HepG2 (cell line): ENCODE results near the gene HES1. TPM values are rescaled to one million over a fixed set of nuclear protein-coding genes. Genes with fewer than 3 reads are reported as not detected.

Experiments
- CBFB ChIP-seq: sonication (generic); formaldehyde crosslinking; IDR thresholded peaks from 2 replicates; pipeline ENCODE4 v1.4.0; 2020; ENCODE audit warnings: missing genetic modification reagents
- MED13 ChIP-seq: sonication (generic); formaldehyde crosslinking; IDR thresholded peaks from 2 replicates; pipeline ENCODE4 v1.5.0; 2020; ENCODE audit warnings: missing genetic modification reagents
- NFIB ChIP-seq: sonication (generic); formaldehyde crosslinking; IDR thresholded peaks from 2 replicates; pipeline ENCODE4 v1.9.0; 2021; ENCODE audit warnings: missing genetic modification reagents, mild to moderate bottlenecking, borderline replicate concordance
- NR1H2 ChIP-seq: sonication (generic); formaldehyde crosslinking; IDR thresholded peaks from 2 replicates; pipeline ENCODE4 v1.8.1; 2022; ENCODE audit warnings: low read depth, missing genetic modification reagents, borderline replicate concordance
- SMYD3 ChIP-seq: sonication (generic); formaldehyde crosslinking; IDR thresholded peaks from 2 replicates; pipeline ENCODE4 v1.8.1; 2023; ENCODE audit warnings: mild to moderate bottlenecking, missing genetic modification reagents
- STAT5B ChIP-seq: sonication (generic); formaldehyde crosslinking; IDR thresholded peaks from 2 replicates; pipeline ENCODE4 v1.4.0; 2020; ENCODE audit warnings: missing genetic modification reagents
- ZNF12 ChIP-seq: sonication (generic); formaldehyde crosslinking; IDR thresholded peaks from 2 replicates; pipeline ENCODE4 v1.5.0; 2020; ENCODE audit warnings: missing genetic modification reagents
- ZNF709 ChIP-seq: sonication (generic); formaldehyde crosslinking; IDR thresholded peaks from 2 replicates; pipeline ENCODE4 v1.5.0; 2020; ENCODE audit warnings: mild to moderate bottlenecking, missing genetic modification reagents
- polyA plus RNA-seq, 8 experiments: library from polyadenylated mRNA; depleted of rRNA in 3 of 8; stranded (reverse) in 7 of 8; unstranded in 1 of 8; fragments of >200 nt; fragmentation: Illumina TruSeq in 4 of 8; extraction: Trizol in 4 of 8; gene quantifications; 2 replicates each; pipeline versions ENCODE4 v1.2.1 to v1.2.3, GENCODE V29; 2011 to 2016; ENCODE audit warnings: low read depth in 4 of 8, missing spikeins in 1 of 8, mixed read lengths in 1 of 8; ENCODE audit not compliant: insufficient read depth in 1 of 8
- total RNA-seq, 5 experiments: library from RNA; depleted of rRNA; stranded (reverse); fragments of >200 nt; fragmentation: Illumina TruSeq; extraction: Trizol; gene quantifications; 2 replicates each; pipeline ENCODE4 v1.2.3, GENCODE V29; 2016; ENCODE audit warnings: low read depth in 1 of 5
- TF ChIP-seq, protein P1 (sequence below): sonication (generic); formaldehyde crosslinking; IDR thresholded peaks from 2 replicates; pipeline ENCODE4 v1.4.0; 2020; ENCODE audit warnings: missing genetic modification reagents, borderline replicate concordance
- TF ChIP-seq, protein P2 (sequence below): sonication (generic); formaldehyde crosslinking; IDR thresholded peaks from 2 replicates; pipeline ENCODE4 v1.5.1; 2020; ENCODE audit warnings: mild to moderate bottlenecking, missing genetic modification reagents, borderline replicate concordance
- TF ChIP-seq, protein P3 (sequence below): sonication (generic); formaldehyde crosslinking; IDR thresholded peaks from 2 replicates; pipeline ENCODE4 v1.8.1; 2023; ENCODE audit warnings: missing genetic modification reagents, mild to moderate bottlenecking, borderline replicate concordance
- TF ChIP-seq, protein P4 (sequence below): sonication (generic); formaldehyde crosslinking; IDR thresholded peaks from 2 replicates; pipeline ENCODE4 v1.5.0; 2020; ENCODE audit warnings: missing genetic modification reagents
- TF ChIP-seq, protein P5 (sequence below): sonication (generic); formaldehyde crosslinking; IDR thresholded peaks from 2 replicates; pipeline ENCODE4 v1.8.0; 2022; ENCODE audit warnings: missing genetic modification reagents, mild to moderate bottlenecking, moderate library complexity, borderline replicate concordance
- TF ChIP-seq, protein P6 (sequence below): sonication (generic); formaldehyde crosslinking; IDR thresholded peaks from 2 replicates; pipeline ENCODE4 v1.4.0; 2020; ENCODE audit warnings: missing genetic modification reagents, borderline replicate concordance

HES1 gene
- total and polyA plus RNA-seq, 2 of the 13 experiments (the other 11 are each of a cell fraction or from before 2014, with no cell fraction given) = 15.4 to 19.8 TPM

DNA sequence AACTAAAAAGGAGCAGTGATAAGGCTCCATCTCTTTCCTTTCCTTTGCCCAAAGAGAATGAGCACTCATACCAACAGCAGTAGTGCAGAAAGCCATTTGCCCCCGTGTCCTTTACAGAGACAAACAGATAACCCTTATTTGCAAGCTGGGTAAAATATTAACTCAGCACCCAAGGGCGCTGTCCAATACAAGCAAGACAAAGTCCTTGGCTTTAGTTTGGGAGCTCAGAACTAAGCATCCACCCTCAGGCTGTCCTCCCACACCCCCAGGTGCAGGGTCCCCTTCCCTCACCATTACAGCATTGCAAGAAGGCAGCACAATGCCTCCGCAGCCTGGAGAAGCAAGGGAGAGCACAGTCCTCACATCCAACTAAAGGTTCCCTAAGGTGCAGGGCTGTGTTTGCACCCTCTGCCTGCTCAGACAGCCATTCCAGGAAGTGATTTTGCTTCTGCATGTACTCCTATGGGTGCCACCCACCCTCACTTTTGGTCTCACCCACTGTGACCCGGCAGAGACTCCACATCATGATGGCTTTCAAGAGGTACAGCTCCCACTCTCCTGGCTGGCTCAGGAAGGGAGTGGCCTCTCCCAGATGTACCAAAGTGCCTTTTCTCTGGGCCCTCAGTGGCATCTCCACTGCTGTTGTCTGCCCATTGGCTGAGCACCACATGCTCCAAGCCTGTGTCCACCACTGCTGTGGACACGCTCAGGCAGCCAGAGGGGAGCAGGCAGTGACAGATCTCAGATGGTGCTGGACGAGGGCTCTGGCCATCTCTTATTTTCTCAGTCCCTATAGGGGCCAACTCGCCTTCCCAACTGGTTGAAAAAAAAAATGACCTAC lies 34.1 kb upstream of the HES1 start (continued):
- TF ChIP-seq, protein P1, sequence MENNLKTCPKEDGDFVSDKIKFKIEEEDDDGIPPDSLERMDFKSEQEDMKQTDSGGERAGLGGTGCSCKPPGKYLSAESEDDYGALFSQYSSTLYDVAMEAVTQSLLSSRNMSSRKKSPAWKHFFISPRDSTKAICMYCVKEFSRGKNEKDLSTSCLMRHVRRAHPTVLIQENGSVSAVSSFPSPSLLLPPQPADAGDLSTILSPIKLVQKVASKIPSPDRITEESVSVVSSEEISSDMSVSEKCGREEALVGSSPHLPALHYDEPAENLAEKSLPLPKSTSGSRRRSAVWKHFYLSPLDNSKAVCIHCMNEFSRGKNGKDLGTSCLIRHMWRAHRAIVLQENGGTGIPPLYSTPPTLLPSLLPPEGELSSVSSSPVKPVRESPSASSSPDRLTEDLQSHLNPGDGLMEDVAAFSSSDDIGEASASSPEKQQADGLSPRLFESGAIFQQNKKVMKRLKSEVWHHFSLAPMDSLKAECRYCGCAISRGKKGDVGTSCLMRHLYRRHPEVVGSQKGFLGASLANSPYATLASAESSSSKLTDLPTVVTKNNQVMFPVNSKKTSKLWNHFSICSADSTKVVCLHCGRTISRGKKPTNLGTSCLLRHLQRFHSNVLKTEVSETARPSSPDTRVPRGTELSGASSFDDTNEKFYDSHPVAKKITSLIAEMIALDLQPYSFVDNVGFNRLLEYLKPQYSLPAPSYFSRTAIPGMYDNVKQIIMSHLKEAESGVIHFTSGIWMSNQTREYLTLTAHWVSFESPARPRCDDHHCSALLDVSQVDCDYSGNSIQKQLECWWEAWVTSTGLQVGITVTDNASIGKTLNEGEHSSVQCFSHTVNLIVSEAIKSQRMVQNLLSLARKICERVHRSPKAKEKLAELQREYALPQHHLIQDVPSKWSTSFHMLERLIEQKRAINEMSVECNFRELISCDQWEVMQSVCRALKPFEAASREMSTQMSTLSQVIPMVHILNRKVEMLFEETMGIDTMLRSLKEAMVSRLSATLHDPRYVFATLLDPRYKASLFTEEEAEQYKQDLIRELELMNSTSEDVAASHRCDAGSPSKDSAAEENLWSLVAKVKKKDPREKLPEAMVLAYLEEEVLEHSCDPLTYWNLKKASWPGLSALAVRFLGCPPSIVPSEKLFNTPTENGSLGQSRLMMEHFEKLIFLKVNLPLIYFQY (CRISPR knock-in tag) = peak; percentile 69; the same call in 1 of the 2 replicates
- TF ChIP-seq ZNF709 (CRISPR knock-in tag) (no peak), MED13 (0 out of 2 replicates have a peak, but pooled peaks have one; percentile 10), CBFB (no peak; the same call in 1 of the 2 replicates), NFIB (CRISPR knock-in tag) (no peak), SMYD3 (no peak), ZNF12 (peak; percentile 80), NR1H2 (no peak; the same call in 1 of the 2 replicates), STAT5B (CRISPR knock-in tag) (no peak)
- TF ChIP-seq, protein P2, sequence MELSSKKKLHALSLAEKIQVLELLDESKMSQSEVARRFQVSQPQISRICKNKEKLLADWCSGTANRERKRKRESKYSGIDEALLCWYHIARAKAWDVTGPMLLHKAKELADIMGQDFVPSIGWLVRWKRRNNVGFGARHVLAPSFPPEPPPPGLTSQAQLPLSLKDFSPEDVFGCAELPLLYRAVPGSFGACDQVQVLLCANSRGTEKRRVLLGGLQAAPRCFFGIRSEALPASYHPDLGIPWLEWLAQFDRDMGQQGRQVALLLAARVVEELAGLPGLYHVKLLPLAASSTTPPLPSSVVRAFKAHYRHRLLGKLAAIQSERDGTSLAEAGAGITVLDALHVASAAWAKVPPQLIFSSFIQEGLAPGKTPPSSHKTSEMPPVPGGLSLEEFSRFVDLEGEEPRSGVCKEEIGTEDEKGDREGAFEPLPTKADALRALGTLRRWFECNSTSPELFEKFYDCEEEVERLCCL = no peak
- TF ChIP-seq, protein P3, sequence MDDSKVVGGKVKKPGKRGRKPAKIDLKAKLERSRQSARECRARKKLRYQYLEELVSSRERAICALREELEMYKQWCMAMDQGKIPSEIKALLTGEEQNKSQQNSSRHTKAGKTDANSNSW (CRISPR knock-in tag) = no peak
- TF ChIP-seq, protein P4, sequence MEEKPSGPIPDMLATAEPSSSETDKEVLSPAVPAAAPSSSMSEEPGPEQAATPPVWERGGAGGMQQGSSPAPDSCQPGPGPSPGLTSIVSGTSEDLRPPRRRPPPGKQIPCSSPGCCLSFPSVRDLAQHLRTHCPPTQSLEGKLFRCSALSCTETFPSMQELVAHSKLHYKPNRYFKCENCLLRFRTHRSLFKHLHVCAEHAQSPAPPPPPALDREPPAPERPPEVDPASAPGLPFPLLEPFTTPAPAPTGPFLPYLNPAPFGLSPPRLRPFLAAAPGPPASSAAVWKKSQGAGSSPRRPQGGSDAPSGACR = no peak
- TF ChIP-seq, protein P5, sequence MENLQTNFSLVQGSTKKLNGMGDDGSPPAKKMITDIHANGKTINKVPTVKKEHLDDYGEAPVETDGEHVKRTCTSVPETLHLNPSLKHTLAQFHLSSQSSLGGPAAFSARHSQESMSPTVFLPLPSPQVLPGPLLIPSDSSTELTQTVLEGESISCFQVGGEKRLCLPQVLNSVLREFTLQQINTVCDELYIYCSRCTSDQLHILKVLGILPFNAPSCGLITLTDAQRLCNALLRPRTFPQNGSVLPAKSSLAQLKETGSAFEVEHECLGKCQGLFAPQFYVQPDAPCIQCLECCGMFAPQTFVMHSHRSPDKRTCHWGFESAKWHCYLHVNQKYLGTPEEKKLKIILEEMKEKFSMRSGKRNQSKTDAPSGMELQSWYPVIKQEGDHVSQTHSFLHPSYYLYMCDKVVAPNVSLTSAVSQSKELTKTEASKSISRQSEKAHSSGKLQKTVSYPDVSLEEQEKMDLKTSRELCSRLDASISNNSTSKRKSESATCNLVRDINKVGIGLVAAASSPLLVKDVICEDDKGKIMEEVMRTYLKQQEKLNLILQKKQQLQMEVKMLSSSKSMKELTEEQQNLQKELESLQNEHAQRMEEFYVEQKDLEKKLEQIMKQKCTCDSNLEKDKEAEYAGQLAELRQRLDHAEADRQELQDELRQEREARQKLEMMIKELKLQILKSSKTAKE (CRISPR knock-in tag) = no peak; the same call in 1 of the 2 replicates
- TF ChIP-seq, protein P6, sequence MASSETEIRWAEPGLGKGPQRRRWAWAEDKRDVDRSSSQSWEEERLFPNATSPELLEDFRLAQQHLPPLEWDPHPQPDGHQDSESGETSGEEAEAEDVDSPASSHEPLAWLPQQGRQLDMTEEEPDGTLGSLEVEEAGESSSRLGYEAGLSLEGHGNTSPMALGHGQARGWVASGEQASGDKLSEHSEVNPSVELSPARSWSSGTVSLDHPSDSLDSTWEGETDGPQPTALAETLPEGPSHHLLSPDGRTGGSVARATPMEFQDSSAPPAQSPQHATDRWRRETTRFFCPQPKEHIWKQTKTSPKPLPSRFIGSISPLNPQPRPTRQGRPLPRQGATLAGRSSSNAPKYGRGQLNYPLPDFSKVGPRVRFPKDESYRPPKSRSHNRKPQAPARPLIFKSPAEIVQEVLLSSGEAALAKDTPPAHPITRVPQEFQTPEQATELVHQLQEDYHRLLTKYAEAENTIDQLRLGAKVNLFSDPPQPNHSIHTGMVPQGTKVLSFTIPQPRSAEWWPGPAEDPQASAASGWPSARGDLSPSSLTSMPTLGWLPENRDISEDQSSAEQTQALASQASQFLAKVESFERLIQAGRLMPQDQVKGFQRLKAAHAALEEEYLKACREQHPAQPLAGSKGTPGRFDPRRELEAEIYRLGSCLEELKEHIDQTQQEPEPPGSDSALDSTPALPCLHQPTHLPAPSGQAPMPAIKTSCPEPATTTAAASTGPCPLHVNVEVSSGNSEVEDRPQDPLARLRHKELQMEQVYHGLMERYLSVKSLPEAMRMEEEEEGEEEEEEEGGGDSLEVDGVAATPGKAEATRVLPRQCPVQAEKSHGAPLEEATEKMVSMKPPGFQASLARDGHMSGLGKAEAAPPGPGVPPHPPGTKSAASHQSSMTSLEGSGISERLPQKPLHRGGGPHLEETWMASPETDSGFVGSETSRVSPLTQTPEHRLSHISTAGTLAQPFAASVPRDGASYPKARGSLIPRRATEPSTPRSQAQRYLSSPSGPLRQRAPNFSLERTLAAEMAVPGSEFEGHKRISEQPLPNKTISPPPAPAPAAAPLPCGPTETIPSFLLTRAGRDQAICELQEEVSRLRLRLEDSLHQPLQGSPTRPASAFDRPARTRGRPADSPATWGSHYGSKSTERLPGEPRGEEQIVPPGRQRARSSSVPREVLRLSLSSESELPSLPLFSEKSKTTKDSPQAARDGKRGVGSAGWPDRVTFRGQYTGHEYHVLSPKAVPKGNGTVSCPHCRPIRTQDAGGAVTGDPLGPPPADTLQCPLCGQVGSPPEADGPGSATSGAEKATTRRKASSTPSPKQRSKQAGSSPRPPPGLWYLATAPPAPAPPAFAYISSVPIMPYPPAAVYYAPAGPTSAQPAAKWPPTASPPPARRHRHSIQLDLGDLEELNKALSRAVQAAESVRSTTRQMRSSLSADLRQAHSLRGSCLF = no peak
